Measurements from ENCODE around the gene KCNK16.

The KCNK16 gene

GRCh38 chr6:39350723-39351505 lies 28.4 kb upstream of the KCNK16 start:
- TF ChIP-seq, protein P1, sequence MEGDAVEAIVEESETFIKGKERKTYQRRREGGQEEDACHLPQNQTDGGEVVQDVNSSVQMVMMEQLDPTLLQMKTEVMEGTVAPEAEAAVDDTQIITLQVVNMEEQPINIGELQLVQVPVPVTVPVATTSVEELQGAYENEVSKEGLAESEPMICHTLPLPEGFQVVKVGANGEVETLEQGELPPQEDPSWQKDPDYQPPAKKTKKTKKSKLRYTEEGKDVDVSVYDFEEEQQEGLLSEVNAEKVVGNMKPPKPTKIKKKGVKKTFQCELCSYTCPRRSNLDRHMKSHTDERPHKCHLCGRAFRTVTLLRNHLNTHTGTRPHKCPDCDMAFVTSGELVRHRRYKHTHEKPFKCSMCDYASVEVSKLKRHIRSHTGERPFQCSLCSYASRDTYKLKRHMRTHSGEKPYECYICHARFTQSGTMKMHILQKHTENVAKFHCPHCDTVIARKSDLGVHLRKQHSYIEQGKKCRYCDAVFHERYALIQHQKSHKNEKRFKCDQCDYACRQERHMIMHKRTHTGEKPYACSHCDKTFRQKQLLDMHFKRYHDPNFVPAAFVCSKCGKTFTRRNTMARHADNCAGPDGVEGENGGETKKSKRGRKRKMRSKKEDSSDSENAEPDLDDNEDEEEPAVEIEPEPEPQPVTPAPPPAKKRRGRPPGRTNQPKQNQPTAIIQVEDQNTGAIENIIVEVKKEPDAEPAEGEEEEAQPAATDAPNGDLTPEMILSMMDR (IDR thresholded peaks at IDR 0.05; ENCODE audit: insufficient read depth, low read depth, low read length, missing control alignments), result no peak
- H3K4me3 ChIP-seq (ENCODE audit: low read depth, low read length), result no peak overlapping the region
- DNase-seq (ENCODE audit: low read depth), result no peak

GRCh38 chr6:39348740-39349139 lies 26.2 kb upstream of the KCNK16 start:
- TF ChIP-seq, protein P1 (IDR thresholded peaks at IDR 0.05; ENCODE audit: insufficient read depth, low read depth, low read length, missing control alignments), result no peak
- no peak overlapping the region for H3K4me3 ChIP-seq (ENCODE audit: low read depth, low read length)
- no peak for DNase-seq (ENCODE audit: low read depth)

GRCh38 chr6:39347906-39348585 lies 25.5 kb upstream of the KCNK16 start:
- TF ChIP-seq, protein P1 (IDR thresholded peaks at IDR 0.05; ENCODE audit: insufficient read depth, low read depth, low read length, missing control alignments), result peak; percentile 91
- H3K4me3 ChIP-seq (ENCODE audit: low read depth, low read length), result no peak overlapping the region
- DNase-seq (ENCODE audit: low read depth), result peak; percentile 54

DNA sequence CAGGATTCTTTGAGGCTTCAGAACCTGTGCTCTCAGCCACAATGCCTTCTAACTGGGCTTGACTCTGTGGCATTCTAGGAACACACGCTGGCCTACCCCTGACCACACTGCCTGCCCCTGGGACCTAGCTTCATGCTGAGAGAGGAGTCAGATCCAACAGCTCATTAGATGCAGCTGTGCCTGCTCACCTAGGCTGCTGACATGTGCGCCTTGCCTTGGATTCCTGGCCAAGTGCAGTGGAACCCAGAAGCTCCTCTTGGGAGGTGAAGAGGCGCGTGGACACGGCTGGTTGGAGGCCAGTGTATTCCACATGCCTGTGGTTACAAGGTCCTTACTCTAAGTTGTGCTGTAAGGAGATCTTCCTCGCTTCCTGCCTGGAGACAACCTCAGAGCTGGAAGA lies 24.7 kb upstream of the KCNK16 start:
- TF ChIP-seq, protein P1 (IDR thresholded peaks at IDR 0.05; ENCODE audit: insufficient read depth, low read depth, low read length, missing control alignments), result no peak
- no peak overlapping the region for H3K4me3 ChIP-seq (ENCODE audit: low read depth, low read length)
- DNase-seq (ENCODE audit: low read depth), result no peak

DNA sequence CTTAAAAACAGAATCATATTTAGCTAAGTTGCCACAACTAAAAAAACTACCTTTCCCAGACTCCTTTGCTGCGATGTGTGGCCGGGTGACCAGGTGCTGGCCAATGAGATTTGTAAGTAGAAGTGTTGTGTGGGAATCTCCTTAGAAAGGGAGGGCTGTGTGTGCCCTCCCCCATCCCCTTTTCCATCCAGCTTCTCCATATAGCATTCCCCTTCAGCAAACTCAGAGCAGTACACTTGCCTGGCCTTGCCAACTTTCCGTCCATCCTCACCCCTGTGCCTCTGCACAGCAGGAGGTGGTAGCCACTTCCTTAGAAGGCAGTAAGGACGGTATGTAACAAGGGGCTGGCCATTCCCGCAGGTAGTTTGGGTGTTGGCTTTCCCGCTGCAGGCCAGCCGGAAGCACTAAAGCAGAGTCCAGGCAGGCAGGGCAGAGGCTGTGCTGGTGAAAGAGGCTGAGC lies 22.3 kb upstream of the KCNK16 start:
- no peak overlapping the region for H3K4me3 ChIP-seq (ENCODE audit: low read depth, low read length)
- TF ChIP-seq, protein P1 (IDR thresholded peaks at IDR 0.05; ENCODE audit: insufficient read depth, low read depth, low read length, missing control alignments), result no peak
- no peak for DNase-seq (ENCODE audit: low read depth)

- DNase-seq (ENCODE audit: low read depth), result no peak
- TF ChIP-seq, protein P1 (IDR thresholded peaks at IDR 0.05; ENCODE audit: insufficient read depth, low read depth, low read length, missing control alignments), result no peak
- H3K4me3 ChIP-seq (ENCODE audit: low read depth, low read length), result no peak overlapping the region
Measured at GRCh38 chr6:39343396-39343870, 20.9 kb upstream of the KCNK16 start.
